Measurements from ENCODE around the gene RANBP2. TPM values are rescaled to one million over a fixed set of nuclear protein-coding genes. Genes with fewer than 3 reads are reported as not detected.

Gene RANBP2
- total and polyA plus RNA-seq, 9 of the 15 experiments (the other 6 are each of a cell fraction or from before 2014, with no cell fraction given), result 11.7 to 97.4 (median 48.1) TPM

- TF ChIP-seq ZBTB40 (IDR thresholded peaks at IDR 0.05) (no peak), ZBTB40 (CRISPR knock-in tag; IDR thresholded peaks at IDR 0.05) (no peak), MXI1 (IDR thresholded peaks at IDR 0.05; ENCODE audit: low read depth, low read length) (no peak), PTBP1 (IDR thresholded peaks at IDR 0.05; ENCODE audit: low read depth, low read length) (no peak)
Measured at GRCh38 chr2:108778857-108779256, 59.6 kb downstream of the RANBP2 start (continued).
